Measurements from ENCODE around the gene TMEM9. TPM values are rescaled to one million over a fixed set of nuclear protein-coding genes. Genes with fewer than 3 reads are reported as not detected.

TMEM9 gene
- polyA plus RNA-seq, 3 donors = 13.6 to 43.6 (median 22.4) TPM

DNA sequence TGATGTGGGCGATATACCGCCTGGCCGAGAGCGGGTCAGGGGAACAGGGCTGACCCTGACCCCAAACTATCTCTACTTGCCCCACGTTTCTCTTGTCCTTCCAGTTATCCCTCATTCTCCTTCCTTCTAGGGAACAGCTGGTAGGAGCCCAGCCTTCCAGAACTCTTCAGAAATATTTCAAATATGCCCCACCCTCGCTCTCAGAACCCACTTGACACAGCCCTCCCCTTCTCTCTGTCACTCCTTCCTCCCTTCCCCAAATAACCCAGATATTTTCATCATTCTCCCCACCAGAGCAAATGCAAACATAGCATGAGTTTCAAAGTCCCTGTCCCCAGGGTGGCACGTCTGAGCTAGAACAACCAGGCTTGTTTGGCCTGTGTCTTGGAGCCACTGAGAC lies 43.1 kb downstream of the TMEM9 start:
- Mint-ChIP-seq H3K27me3 (ENCODE audit: low read depth in 3 of 3) (peaks cover 32 to 35% (median 33%) of the 10 kb centered on the region in 3 donors), H3K9me3 (peaks cover 0 to 5% (median 0%) of the 10 kb centered on the region in 7 donors), H3K4me3 (no peak overlapping the region), H3K27ac (no peak overlapping the region), H3K4me1 (peaks cover 8% of the 10 kb centered on the region), H3K36me3 (no peaks in the 10 kb centered on the region)
- peaks cover 6 to 14% of the 10 kb centered on the region in 2 donors for H3K4me1 ChIP-seq (ENCODE audit: control insufficient read depth in 1 of 2, insufficient read depth in 2 of 2, low read length in 2 of 2)
- no peaks in the 10 kb centered on the region for H3K36me3 ChIP-seq (replicated peaks in 1 of 2; ENCODE audit: control insufficient read depth in 1 of 2, insufficient read depth in 2 of 2, low read length in 2 of 2)
- H3K27me3 ChIP-seq (ENCODE audit: control insufficient read depth in 2 of 2, insufficient read depth in 2 of 2, low read length in 2 of 2) = peaks cover 2 to 32% of the 10 kb centered on the region in 2 donors
- no peaks in the 10 kb centered on the region for H3K9me3 ChIP-seq (replicated peaks in 1 of 2; ENCODE audit: control insufficient read depth in 1 of 2, insufficient read depth in 1 of 2, low read length in 2 of 2)
- H3K4me3 ChIP-seq (replicated peaks in 1 of 3; ENCODE audit: low read depth in 2 of 3, low read length in 3 of 3) = no peak overlapping the region
- no peak overlapping the region for H3K4me2 ChIP-seq (replicated peaks; ENCODE audit: extremely low read depth, low read length, poor library complexity, severe bottlenecking)
- no peak overlapping the region for H3K27ac ChIP-seq (ENCODE audit: low read depth in 1 of 2, low read length in 2 of 2)
- H2AFZ ChIP-seq (ENCODE audit: insufficient read depth, low read depth, low read length, poor library complexity, severe bottlenecking) = no peak overlapping the region
- H3K79me2 ChIP-seq (ENCODE audit: insufficient read depth, low read length) = no peaks in the 10 kb centered on the region
- TF ChIP-seq, protein P1, sequence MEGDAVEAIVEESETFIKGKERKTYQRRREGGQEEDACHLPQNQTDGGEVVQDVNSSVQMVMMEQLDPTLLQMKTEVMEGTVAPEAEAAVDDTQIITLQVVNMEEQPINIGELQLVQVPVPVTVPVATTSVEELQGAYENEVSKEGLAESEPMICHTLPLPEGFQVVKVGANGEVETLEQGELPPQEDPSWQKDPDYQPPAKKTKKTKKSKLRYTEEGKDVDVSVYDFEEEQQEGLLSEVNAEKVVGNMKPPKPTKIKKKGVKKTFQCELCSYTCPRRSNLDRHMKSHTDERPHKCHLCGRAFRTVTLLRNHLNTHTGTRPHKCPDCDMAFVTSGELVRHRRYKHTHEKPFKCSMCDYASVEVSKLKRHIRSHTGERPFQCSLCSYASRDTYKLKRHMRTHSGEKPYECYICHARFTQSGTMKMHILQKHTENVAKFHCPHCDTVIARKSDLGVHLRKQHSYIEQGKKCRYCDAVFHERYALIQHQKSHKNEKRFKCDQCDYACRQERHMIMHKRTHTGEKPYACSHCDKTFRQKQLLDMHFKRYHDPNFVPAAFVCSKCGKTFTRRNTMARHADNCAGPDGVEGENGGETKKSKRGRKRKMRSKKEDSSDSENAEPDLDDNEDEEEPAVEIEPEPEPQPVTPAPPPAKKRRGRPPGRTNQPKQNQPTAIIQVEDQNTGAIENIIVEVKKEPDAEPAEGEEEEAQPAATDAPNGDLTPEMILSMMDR (IDR thresholded peaks at IDR 0.05) = no peak
- 86% methylated on average over 3 of the region's 7 CpGs for WGBS (ENCODE audit: insufficient coverage)
- no peak overlapping the region for H3K9ac ChIP-seq (ENCODE audit: insufficient read depth, low read length, poor library complexity, severe bottlenecking)
- no peaks in the 10 kb centered on the region for H4K20me1 ChIP-seq (ENCODE audit: insufficient read depth, low read length)
- DNase-seq = no peak
- intact Hi-C loops (cut with micrococcal nuclease) = loop anchor here in 1 of 2 donors (10.0 kb wide), 1 partner anchor 136 kb away; no protein-coding TSS in a partner anchor

DNA sequence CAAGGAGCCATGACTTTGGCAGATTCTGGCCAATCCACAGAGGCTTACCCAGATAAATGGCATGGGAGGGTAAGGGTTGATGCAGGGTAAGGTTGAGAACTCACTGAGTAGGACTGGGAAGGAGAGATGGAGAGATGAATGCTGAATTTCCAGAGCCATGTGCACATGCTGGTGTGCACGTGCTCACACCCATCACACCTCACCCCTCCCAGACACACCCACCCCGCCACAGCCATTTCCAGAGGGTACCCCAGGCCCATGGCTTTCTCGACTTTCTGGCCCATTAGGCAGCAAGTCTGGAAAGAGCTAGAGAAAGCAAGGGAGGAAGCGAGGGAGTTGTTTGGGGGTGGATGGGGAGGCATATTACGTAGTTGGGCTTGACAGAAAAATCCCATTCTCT lies 43.7 kb downstream of the TMEM9 start:
- H3K36me3 ChIP-seq (replicated peaks in 1 of 2; ENCODE audit: control insufficient read depth in 1 of 2, insufficient read depth in 2 of 2, low read length in 2 of 2) = no peaks in the 10 kb centered on the region
- intact Hi-C loops (cut with micrococcal nuclease) = loop anchor here in 1 of 2 donors (10.0 kb wide), 1 partner anchor 136 kb away; no protein-coding TSS in a partner anchor
- TF ChIP-seq, protein P1 (IDR thresholded peaks at IDR 0.05) = no peak
- H3K36me3 Mint-ChIP-seq = no peaks in the 10 kb centered on the region
- H3K4me3 Mint-ChIP-seq = no peak overlapping the region
- H3K9me3 Mint-ChIP-seq = peaks cover 0 to 5% (median 0%) of the 10 kb centered on the region in 7 donors
- H3K9ac ChIP-seq (ENCODE audit: insufficient read depth, low read length, poor library complexity, severe bottlenecking) = no peak overlapping the region
- no peak overlapping the region for H3K4me2 ChIP-seq (replicated peaks; ENCODE audit: extremely low read depth, low read length, poor library complexity, severe bottlenecking)
- no peaks in the 10 kb centered on the region for H4K20me1 ChIP-seq (ENCODE audit: insufficient read depth, low read length)
- no peak overlapping the region for H2AFZ ChIP-seq (ENCODE audit: insufficient read depth, low read depth, low read length, poor library complexity, severe bottlenecking)
- no peak for DNase-seq
- peaks cover 8% of the 10 kb centered on the region for H3K4me1 Mint-ChIP-seq
- peaks cover 27 to 30% (median 27%) of the 10 kb centered on the region in 3 donors for H3K27me3 Mint-ChIP-seq (ENCODE audit: low read depth in 3 of 3)
- H3K27ac Mint-ChIP-seq = no peak overlapping the region
- H3K27ac ChIP-seq (ENCODE audit: low read depth in 1 of 2, low read length in 2 of 2) = no peak overlapping the region
- H3K4me1 ChIP-seq (ENCODE audit: control insufficient read depth in 1 of 2, insufficient read depth in 2 of 2, low read length in 2 of 2) = peaks cover 6 to 14% of the 10 kb centered on the region in 2 donors
- peaks cover 0 to 27% of the 10 kb centered on the region in 2 donors for H3K27me3 ChIP-seq (ENCODE audit: control insufficient read depth in 2 of 2, insufficient read depth in 2 of 2, low read length in 2 of 2)
- H3K4me3 ChIP-seq (replicated peaks in 1 of 3; ENCODE audit: low read depth in 2 of 3, low read length in 3 of 3) = no peak overlapping the region
- no peaks in the 10 kb centered on the region for H3K9me3 ChIP-seq (replicated peaks in 1 of 2; ENCODE audit: control insufficient read depth in 1 of 2, insufficient read depth in 1 of 2, low read length in 2 of 2)
- no peaks in the 10 kb centered on the region for H3K79me2 ChIP-seq (ENCODE audit: insufficient read depth, low read length)
- no CpG with 5 or more reads among the region's 5 CpGs for WGBS (ENCODE audit: insufficient coverage)
